NB4 (cell line): ENCODE measurements around the gene SYNGR3.

Source experiments
- CTCF ChIP-seq: IDR thresholded peaks from one replicate; pipeline ENCODE4 v1.5.1; 2012; ENCODE audit warnings: low read depth, low read length
- POLR2A ChIP-seq: IDR thresholded peaks from 2 replicates; pipeline ENCODE4 v1.6.1; 2011; ENCODE audit warnings: mild to moderate bottlenecking; ENCODE audit not compliant: insufficient read length; ENCODE audit errors: extremely low read depth
- TF ChIP-seq, protein P1 (sequence below): IDR thresholded peaks from 2 replicates; pipeline ENCODE4 v1.6.1; 2011; ENCODE audit warnings: low read depth, low read length

- TF ChIP-seq, protein P1, sequence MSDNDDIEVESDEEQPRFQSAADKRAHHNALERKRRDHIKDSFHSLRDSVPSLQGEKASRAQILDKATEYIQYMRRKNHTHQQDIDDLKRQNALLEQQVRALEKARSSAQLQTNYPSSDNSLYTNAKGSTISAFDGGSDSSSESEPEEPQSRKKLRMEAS, result no peak
- TF ChIP-seq CTCF (no peak), POLR2A (no peak)
Observed at GRCh38 chr16:2027024-2028010, 37.5 kb downstream of the SYNGR3 start.
